GM08714 (cell line): ENCODE results near the gene RPS6KA6.

Source experiments
- H3K4me3 ChIP-seq: fragments of 200-500 bp; sonication (Bioruptor generic); 2 replicates; pipeline ENCODE4 v1.5.1; 2014; ENCODE audit warnings: mild to moderate bottlenecking, low read length, inconsistent platforms
- ZNF274 ChIP-seq: IDR thresholded peaks from 2 replicates; pipeline ENCODE4 v1.6.1; 2012; ENCODE audit warnings: mild to moderate bottlenecking, low read depth, low read length

The RPS6KA6 gene

DNA sequence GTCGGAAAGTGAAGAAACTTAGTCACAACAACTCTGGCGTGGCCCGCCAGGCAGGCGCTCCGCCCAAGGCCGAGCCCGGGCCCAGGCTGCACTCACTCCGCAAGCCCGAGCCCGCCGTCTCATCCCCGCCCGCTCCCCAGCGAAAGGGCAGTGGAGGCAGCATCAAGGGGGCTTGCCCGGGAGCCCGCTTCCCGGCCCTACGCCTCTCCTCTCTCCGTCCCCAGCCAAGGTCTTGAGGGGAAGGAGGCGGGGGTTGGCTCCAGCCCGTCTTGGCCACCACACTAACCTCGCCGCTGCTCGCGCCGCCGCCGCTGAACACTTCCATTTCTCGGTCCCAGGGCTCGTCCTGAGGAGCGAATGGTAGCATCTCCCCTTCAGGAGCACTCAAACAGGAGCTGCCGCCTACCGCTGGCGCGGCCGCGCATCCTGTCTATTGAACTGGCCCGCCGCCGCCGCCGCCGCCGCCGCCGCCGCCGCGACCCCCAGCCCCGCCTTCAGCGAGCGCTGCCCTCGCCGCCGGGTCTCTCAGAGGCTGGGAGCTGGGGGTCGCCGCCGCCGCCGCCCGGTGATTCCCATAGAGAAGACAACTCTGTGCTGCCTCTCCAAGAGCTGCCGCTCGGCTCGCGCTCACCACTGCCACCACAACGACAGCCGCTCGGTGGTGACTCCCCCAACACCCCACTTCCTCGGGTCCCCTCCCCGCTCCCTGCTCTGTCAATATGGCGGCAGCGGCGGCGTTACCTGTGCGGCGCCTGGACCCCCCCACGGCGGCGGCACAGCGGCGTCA lies at the start of gene RPS6KA6:
Gene RPS6KA6 (minus strand): TSS at position 667 of the 787 bp plus-strand sequence. CDS start 300 bp downstream, at position 367.
- TF ChIP-seq ZNF274: no peak
- peak within 1 kb of the TSS; percentile 50; the same call in 1 of the 2 replicates for H3K4me3 ChIP-seq

DNA sequence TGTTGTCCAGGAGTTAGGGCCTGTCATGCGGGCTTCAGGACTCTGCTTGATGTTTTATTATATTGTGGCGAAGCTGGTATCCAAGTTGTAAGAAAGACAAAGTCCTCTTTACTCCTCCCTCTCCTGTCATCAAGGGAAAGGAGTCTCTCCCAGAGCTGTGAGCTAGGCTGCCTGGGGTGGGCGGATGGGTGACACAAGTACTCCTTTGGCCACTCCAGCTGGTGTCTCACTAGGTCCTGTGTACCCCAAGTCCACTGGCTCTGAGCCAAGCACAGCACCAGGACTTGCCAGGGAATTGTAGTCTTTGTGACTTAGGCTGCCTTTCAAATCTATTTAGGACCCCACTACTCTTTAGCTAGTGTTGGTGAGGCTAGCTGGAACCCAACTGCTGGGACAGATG lies 36.7 kb upstream of the RPS6KA6 start:
- H3K4me3 ChIP-seq: no peak overlapping the region
- TF ChIP-seq ZNF274: no peak

DNA sequence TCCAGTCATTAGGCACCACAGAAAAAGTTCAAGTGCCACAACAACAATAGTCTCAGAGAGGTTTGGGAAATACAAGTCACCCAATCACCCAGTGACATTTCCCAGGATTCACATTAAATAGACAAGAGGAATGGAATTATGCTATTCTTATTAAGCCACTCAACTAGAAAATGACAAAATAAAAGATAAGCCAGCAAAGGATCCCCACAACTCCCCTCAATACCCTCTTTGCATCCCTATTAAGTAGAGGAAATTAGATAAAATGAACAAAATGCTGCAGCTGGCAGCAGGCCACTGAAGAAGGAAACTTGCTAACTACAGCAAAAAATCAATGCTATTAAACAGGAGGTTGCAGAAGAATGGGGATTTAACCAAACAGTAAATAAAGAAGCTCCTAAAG lies 35.3 kb upstream of the RPS6KA6 start:
- no peak for TF ChIP-seq ZNF274
- no peak overlapping the region for H3K4me3 ChIP-seq

DNA sequence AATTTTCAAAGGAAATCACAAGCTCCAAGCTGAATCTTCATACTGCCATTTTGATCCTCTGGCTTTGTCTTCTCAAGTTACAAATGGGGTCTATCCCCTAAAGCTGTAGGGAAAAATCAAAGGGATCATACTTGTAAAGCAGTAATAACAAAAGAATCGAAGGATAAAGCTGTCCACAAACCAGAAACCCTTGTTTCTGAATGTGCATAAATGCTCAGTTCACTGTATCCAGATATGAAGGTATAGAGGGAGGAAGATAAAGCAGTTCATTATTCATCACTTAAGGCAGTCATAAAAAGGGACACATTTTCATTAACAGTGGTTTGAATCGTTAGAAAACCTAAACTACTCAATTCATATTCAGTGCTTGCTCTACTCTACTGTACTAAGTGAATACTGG lies 33.2 kb upstream of the RPS6KA6 start:
- H3K4me3 ChIP-seq: no peak overlapping the region
- no peak for TF ChIP-seq ZNF274

DNA sequence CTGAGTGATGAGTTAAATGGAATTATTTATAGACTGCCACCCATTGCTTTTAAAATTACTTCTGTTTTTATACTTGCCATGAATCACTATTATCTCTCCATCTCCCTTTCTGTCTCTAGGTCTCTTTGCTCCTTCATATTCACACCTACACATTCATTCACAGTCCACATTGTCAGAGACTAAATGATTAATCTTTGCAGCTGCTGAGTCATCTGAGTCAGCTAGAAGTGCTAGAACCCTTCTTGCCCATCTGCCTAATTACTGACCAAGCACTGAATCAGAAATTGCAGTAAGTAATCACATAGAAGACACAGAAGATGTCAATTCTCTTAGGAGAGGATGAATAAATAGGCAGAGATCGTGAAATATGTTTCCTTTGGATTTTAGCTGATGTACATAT lies 31.6 kb upstream of the RPS6KA6 start:
- TF ChIP-seq ZNF274: no peak
- no peak overlapping the region for H3K4me3 ChIP-seq

DNA sequence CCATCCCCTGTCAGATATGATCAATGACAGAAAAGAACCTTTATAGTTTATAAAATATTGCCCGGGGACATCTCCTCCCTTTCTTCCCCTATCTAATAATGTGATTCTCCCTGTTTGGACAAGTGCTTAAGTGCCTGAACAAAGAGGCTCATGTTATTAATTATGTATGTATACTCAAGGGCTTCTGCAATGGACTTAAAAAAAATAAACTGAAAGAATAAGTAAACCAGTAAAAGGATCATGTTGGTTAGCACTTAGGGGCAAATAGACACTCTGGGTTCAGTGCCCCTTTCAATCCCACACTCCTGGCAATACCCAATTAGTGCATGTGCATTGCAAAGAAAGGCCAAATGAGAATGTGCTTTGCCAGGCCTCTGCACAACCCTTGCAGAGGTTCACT lies 30.7 kb upstream of the RPS6KA6 start:
- no peak overlapping the region for H3K4me3 ChIP-seq
- no peak for TF ChIP-seq ZNF274

DNA sequence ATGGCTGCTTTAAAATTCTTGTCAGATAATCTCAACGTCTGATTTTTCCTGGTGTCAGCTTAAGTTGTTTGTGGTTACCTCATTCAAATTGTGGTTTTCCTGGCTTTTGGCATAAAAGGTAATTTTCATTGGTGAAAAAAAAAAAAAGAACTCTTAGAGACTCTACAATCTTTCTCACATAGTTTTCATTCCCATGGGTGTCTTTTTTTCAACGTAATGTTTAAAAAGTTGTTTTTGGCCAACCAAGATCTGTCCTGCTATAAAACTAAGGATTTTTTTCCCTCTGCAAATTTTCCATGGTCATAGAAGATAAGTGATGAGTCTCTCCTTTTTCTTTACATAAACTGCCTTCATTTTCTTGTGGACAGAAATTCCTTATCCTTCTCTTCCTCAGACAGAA lies 28.9 kb upstream of the RPS6KA6 start:
- no peak for TF ChIP-seq ZNF274
- no peak overlapping the region for H3K4me3 ChIP-seq

DNA sequence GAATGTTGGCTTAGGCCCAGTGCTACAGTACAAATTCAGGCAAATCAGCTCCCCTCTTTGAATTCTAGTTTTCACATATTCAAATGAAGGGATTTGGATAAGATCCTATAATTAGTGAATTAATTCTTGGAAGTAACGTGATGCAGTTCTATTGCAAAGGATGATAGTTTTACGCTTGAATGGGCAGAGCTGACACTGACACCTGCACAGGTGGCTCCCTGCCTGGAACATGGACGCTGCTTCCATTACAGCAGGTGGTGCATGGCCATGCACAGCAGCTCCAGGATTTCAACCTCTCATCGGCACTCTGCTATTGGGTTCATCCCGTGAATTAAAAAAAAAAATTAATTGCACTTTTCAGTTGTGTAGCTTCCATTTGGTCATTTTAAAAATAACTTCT lies 28.4 kb upstream of the RPS6KA6 start:
- TF ChIP-seq ZNF274: no peak

DNA sequence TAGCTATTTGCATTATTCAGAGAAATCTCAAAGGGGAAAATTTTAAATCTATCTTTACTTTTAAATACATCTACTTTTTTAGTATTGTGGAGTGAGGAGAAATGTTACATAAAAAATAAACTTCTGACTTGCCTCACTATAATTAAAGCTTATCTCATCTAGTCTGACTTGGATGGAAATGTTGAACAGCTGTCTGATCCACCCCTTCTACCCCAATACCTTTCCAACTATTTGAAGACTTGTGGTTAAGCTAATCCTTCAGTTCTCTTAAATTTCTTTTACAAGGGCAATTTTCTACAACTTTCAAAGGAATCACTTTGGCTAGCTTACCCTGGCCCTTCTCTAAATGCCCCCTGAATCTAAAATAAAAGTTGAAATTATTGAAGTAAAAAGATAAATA lies 17.3 kb upstream of the RPS6KA6 start:
- H3K4me3 ChIP-seq: no peak overlapping the region
- no peak for TF ChIP-seq ZNF274

More for the DNA sequence above, 28.4 kb upstream of the RPS6KA6 start:
- no peak overlapping the region for H3K4me3 ChIP-seq

DNA sequence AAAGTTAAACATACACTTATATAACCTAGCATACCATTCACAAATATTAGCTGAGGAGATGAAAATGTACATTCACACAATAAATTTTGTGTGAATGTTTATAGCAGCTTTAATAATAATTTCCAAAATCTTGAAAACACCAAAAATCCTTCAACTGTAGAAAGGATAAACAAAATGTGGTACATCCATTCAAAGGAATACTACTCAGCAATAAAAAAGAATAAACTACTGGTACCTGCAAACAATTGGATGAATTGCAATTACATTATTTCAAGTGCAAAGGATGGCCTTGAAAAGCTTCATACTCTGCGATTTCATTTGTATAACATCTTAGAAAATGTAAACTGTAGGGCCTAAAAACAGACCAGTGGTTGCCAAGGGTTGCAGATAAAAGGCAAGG lies 11.7 kb upstream of the RPS6KA6 start:
- no peak overlapping the region for H3K4me3 ChIP-seq
- TF ChIP-seq ZNF274: no peak

DNA sequence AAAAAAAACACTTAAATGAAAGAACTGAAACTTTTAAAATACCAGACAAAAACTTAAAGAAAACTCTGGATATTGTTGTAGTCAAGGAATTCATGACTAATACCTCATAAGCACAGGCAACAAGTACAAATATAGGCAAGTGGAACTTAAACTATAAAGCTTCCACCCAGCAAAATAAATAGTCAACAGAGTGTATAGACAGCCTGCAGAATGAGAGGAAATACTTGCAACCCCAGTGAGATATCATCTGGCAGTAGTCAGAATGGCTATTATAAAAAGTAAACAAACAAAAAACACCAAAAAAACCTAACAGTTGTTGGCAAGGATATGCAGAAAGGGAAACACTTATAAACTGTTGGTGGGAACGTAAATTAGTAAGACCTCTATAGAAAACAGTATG lies 9.6 kb upstream of the RPS6KA6 start:
- no peak for TF ChIP-seq ZNF274
- no peak overlapping the region for H3K4me3 ChIP-seq

DNA sequence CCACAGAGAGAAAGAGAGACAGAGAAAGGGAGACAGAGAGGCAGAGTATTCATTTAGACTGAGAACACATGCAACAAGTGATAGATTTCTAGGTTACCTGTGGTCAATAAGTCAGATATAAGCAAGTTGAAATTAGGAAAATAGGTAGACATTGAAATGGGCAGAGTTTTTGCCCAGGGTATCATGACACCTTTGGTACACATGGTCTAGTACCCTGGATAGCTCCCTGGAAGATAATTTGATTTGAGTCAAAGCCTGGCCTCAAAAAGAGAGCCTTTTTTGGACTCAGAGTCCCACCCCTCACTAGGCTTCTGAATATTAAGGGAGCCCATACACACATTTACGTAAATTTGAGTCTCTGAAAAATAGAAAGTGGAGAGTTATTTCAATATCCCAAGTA lies 4.0 kb upstream of the RPS6KA6 start:
- no peak overlapping the region for H3K4me3 ChIP-seq
- TF ChIP-seq ZNF274: no peak

DNA sequence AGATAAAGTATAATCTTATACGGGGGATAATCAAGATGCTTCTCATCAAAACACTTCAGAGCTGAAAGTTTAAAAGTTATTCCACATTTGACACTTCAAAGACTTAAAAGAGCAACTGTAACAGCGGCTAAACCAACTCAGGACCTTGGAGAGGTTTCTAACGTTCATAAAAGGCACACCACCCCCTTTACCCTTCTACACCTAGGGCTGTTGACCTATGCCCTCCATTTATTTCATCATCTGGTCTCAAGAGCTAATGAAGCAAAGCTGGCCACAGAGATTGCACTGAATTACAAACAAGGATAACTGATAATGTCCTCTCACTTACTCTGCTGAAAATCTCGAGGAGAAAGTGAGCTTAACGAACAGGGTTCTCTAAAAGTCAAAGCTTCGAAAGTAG lies 1.1 kb upstream of the RPS6KA6 start:
- no peak for TF ChIP-seq ZNF274

DNA sequence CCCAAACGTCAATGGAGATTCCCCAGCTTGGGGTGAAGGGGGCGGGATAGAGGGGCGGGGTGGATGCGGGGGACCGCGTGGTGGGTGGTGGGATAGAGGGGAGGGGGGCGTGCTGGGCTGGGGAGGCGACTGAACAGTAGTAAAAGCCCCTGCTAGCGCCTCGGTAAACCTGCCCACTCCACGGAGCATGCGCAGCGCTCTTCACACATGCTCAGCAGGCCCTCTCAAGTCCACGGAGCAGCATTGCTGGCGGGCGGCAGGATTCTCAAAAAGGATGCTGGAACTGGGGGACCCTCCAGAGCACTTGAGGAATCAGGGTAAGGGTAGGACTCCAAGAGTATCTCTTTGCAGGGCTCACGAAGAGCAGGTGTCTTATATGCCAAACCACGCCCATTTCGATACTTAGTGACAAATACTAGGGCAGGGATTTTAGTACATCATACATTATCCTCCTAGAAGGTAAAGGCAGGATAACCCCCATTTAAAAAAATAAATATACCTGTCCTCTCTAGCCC lies 378 bp upstream of the RPS6KA6 start:
- H3K4me3 ChIP-seq: peak overlapping the region; percentile 39; the same call in 1 of the 2 replicates
- TF ChIP-seq ZNF274: no peak

More for the DNA sequence above, 1.1 kb upstream of the RPS6KA6 start:
- no peak overlapping the region for H3K4me3 ChIP-seq
